ENCODE data around the gene MPI.

GRCh38 chr15:74889883-74890664 is at the start of gene MPI:
- no peak for TF ChIP-seq EZH2phosphoT487 (IDR thresholded peaks at IDR 0.05; ENCODE audit: insufficient read depth, low read depth)
- TF ChIP-seq EZH2 (IDR thresholded peaks at IDR 0.05; ENCODE audit: insufficient read depth, poor library complexity, severe bottlenecking) = no peak
